Activated T-cell treated with anti-CD3 and anti-CD28 coated beads, Interleukin-2, amount 50 U/mL, for 24 hours (primary cell): ENCODE results near the gene ITFG2.
"Not testable (repeated sequence)": the region's sequence is repeated elsewhere in the genome, so short reads cannot be mapped to it uniquely, and the experiment has no call there.

Source experiments
- DNase-seq: peaks from one replicate; pipeline ENCODE4 v3.0.0-alpha.2; 2020
- H3K27ac Mint-ChIP-seq: 2 replicates; pipeline ENCODE4 v1.8.0; 2020; ENCODE audit warnings: mild to moderate bottlenecking, mixed read lengths
- H3K27me3 Mint-ChIP-seq: 2 replicates; pipeline ENCODE4 v1.8.0; 2020; ENCODE audit warnings: mixed read lengths
- H3K36me3 Mint-ChIP-seq: 2 replicates; pipeline ENCODE4 v1.8.0; 2020; ENCODE audit warnings: low read depth, mixed read lengths
- H3K4me1 Mint-ChIP-seq: 2 replicates; pipeline ENCODE4 v1.8.0; 2020; ENCODE audit warnings: low read depth, mixed read lengths
- H3K4me3 Mint-ChIP-seq: 2 replicates; pipeline ENCODE4 v1.8.0; 2020; ENCODE audit warnings: mild to moderate bottlenecking, moderate library complexity, mixed read lengths
- H3K9me3 Mint-ChIP-seq: 2 replicates; pipeline ENCODE4 v1.8.0; 2020; ENCODE audit warnings: mixed read lengths

The ITFG2 gene

GRCh38 chr12:2857021-2857431 is 44.6 kb downstream of the ITFG2 start, which contains the start of gene TEX52:
TEX52 (minus strand) TSS chr12:2857039; CDS start chr12:2857026, 13 bp downstream.
- no peak for DNase-seq
- H3K9me3 Mint-ChIP-seq = no peaks in the 10 kb centered on the region
- H3K4me3 Mint-ChIP-seq = no peak within 1 kb of the TSS
- no peaks in the 10 kb centered on the region for H3K27me3 Mint-ChIP-seq
- H3K27ac Mint-ChIP-seq = peak within 1 kb of the TSS; percentile 77
- H3K4me1 Mint-ChIP-seq = peaks cover 1% of the 10 kb centered on the region
- H3K36me3 Mint-ChIP-seq = peaks cover 74% of the 10 kb centered on the region

DNA sequence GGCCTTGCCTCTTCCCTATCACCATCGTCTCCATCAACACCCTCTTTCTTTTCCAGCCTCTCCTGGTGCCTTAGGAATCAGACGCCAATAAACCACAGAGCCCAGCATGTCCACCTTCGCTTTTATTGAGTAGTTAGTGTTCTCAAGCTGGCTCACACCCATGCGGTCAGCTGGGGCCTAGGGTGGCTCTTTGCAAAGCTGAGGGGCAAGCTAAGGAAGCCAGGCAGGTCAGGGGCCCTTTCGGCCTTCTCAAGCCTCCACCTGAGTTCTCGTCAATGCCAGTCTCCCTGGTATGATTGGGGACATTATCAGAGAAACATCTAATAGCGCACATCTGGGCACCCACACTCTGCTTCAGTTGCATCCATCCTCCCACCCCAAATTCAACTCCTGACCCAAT is 45.1 kb downstream of the ITFG2 start:
- H3K27me3 Mint-ChIP-seq = no peaks in the 10 kb centered on the region
- no peak overlapping the region for H3K27ac Mint-ChIP-seq
- H3K4me1 Mint-ChIP-seq = peaks cover 1% of the 10 kb centered on the region
- no peak overlapping the region for H3K4me3 Mint-ChIP-seq
- H3K9me3 Mint-ChIP-seq = no peaks in the 10 kb centered on the region
- peaks cover 74% of the 10 kb centered on the region for H3K36me3 Mint-ChIP-seq
- DNase-seq = no peak

DNA sequence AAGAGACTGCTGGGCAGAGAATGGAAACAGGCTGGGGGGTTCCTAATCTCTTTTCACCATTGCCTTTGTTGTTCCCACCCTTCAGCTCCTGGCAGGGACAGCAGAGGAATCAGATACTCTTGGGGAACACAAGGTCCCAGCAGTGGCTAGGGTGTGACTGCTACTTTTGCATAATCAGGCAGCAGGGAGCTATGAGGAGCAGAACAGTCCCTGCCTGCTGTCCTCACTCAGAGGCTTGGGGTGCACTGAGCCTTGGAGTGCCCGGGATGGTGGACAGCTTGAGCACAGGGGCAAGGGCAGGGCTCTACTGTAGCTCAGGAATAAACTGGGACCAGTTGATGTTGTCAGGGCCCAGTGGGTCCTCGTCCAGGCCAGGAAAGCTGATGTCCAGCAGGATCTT is 45.9 kb downstream of the ITFG2 start:
- peaks cover 1% of the 10 kb centered on the region for H3K4me1 Mint-ChIP-seq
- no peaks in the 10 kb centered on the region for H3K9me3 Mint-ChIP-seq
- no peak overlapping the region for H3K4me3 Mint-ChIP-seq
- H3K27ac Mint-ChIP-seq = no peak overlapping the region
- H3K27me3 Mint-ChIP-seq = no peaks in the 10 kb centered on the region
- peaks cover 80% of the 10 kb centered on the region for H3K36me3 Mint-ChIP-seq
- DNase-seq = no peak

DNA sequence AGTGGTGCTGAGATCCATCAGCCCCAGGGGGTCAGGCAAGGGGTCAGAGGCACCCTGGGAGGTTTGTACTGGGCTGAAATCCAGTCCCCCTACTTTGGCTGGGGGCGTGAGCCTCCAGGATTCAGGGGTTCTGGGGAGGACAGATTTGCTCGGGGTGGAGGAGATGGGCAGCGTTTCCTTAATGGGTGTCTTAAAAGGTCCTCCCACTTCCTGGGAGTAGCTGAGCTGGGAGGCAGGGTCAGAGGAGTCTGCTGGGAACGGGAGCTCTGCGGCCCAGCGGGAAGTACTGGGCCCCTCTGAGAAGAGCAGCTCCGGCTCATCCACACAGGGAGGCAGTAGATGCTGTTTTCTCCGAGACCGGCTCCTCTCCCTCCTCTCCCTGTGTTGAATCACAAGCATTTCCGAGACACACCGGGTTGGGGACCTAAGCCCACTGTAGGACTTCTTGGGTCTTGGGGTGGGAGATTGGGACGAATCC is 46.5 kb downstream of the ITFG2 start:
- no peaks in the 10 kb centered on the region for H3K4me1 Mint-ChIP-seq
- no peak overlapping the region for H3K4me3 Mint-ChIP-seq
- H3K27ac Mint-ChIP-seq = no peak overlapping the region
- no peaks in the 10 kb centered on the region for H3K27me3 Mint-ChIP-seq
- H3K36me3 Mint-ChIP-seq = peaks cover 84% of the 10 kb centered on the region
- no peaks in the 10 kb centered on the region for H3K9me3 Mint-ChIP-seq
- no peak for DNase-seq

GRCh38 chr12:2860170-2860569 is 47.7 kb downstream of the ITFG2 start:
- peaks cover 88% of the 10 kb centered on the region for H3K36me3 Mint-ChIP-seq
- H3K9me3 Mint-ChIP-seq = no peaks in the 10 kb centered on the region
- peak overlapping the region; percentile 15 for H3K27ac Mint-ChIP-seq

DNA sequence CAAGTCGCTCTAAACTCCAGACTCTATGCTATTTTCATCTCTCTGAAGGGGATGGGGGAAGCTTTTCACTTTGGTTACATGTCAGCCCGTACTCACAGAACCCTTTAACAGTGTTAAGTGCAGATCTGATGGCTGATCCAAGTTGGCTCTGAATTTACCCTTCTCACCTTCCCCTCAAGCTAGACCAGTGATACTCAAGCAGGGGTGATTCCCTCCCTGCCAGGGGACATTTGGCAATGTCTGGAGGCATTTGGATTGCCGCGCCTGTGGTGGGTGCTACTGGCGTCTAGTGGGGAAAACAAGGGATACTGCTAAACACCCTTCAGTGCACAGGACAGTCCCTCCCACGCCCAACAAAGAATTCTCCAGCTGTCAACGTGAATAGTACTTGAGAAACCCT is 50.4 kb downstream of the ITFG2 start:
- Mint-ChIP-seq H3K27ac (peak overlapping the region; percentile 22), H3K4me3 (no peak overlapping the region), H3K36me3 (peaks cover 90% of the 10 kb centered on the region), H3K9me3 (no peaks in the 10 kb centered on the region), H3K4me1 (peaks cover 5% of the 10 kb centered on the region), H3K27me3 (no peaks in the 10 kb centered on the region)
- DNase-seq = no peak

More at GRCh38 chr12:2860170-2860569, 47.7 kb downstream of the ITFG2 start:
- DNase-seq = no peak
- H3K4me3 Mint-ChIP-seq = no peak overlapping the region
- H3K4me1 Mint-ChIP-seq = no peaks in the 10 kb centered on the region
- no peaks in the 10 kb centered on the region for H3K27me3 Mint-ChIP-seq

DNA sequence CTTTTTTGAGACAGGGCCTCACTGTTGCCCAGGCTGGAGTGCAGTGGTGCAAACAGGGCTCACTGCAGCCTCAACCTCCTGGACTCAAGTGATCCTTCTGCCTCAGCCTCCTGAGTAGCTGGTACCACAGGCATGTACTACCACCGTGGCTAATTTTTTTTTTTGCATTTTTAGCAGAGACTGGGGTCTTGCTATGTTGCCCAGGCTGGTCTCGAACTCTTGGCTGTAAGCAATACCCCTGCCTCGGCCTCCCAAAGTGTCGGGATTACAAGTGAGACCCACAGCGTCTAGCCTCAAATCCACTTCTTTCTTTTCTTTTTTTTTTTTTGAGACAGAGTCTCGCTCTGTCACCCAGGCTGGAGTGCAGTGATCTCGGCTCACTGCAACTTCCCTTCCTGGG is 50.9 kb downstream of the ITFG2 start:
- H3K27me3 Mint-ChIP-seq, H3K9me3 Mint-ChIP-seq, DNase-seq, H3K4me3 Mint-ChIP-seq: not testable (repeated sequence)
- H3K36me3 Mint-ChIP-seq = peaks cover 90% of the 10 kb centered on the region
- H3K27ac Mint-ChIP-seq = peak overlapping the region; percentile 22
- peaks cover 10% of the 10 kb centered on the region for H3K4me1 Mint-ChIP-seq

GRCh38 chr12:2864198-2864597 is 51.7 kb downstream of the ITFG2 start:
- DNase-seq = no peak
- Mint-ChIP-seq H3K4me1 (peaks cover 18% of the 10 kb centered on the region), H3K4me3 (no peak overlapping the region), H3K9me3 (no peaks in the 10 kb centered on the region), H3K36me3 (peaks cover 90% of the 10 kb centered on the region), H3K27ac (no peak overlapping the region), H3K27me3 (no peaks in the 10 kb centered on the region)

DNA sequence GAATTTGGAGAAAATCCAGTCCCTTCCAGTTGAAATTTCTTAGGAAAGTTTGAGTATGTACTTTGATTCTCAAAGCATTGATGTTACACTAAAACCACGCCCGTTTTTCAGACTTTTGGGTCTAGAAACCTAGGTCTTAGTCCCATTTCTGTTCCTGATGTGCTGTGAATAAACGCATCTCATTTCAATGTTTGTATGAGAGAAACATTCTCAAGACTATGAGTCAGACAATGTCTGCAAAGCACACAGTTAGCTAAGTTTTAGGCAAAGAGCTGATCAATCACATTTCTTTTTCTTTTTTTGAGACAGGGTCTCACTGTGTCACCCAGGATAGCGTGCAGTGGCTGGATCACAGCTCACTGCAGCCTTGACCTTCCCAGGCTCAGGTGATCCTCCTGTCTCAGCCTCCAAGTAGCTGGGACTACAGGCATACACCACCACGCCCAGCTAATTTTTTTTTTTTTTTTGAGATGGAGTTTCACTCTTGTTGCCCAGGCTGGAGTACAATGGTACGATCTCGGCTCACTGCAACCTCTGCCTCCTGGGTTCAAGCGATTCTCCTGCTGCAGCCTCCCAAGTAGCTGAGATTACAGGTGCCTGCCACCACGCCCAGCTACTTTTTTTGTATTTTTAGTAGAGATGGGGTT is 56.6 kb downstream of the ITFG2 start:
- not testable (repeated sequence) for H3K9me3 Mint-ChIP-seq, H3K4me3 Mint-ChIP-seq, DNase-seq, H3K27me3 Mint-ChIP-seq
- H3K27ac Mint-ChIP-seq = peak overlapping the region; percentile 87
- peaks cover 18% of the 10 kb centered on the region for H3K4me1 Mint-ChIP-seq
- peaks cover 91% of the 10 kb centered on the region for H3K36me3 Mint-ChIP-seq
